Measurements from ENCODE around the gene MYO15B. TPM values are rescaled to one million over a fixed set of nuclear protein-coding genes. Genes with fewer than 3 reads are reported as not detected.

The MYO15B gene
- total and polyA plus RNA-seq, 2 of the 4 experiments (the other 2 are of a cell fraction) = 0.18 to 0.65 TPM

GRCh38 chr17:75617675-75618074, 30.1 kb downstream of the MYO15B start:
- Histone ChIP-seq H3K4ac (ENCODE audit: low read depth, low read length) (no peak overlapping the region), H2BK20ac (ENCODE audit: low read depth, low read length) (no peak overlapping the region), H3K56ac (ENCODE audit: extremely low read depth, insufficient read depth, low read length) (no peak overlapping the region), H2BK120ac (ENCODE audit: low read depth, low read length) (no peak overlapping the region), H3K9me1 (ENCODE audit: insufficient read depth, low read length) (no peaks in the 10 kb centered on the region), H2BK5ac (ENCODE audit: low read depth, low read length, poor library complexity, severe bottlenecking) (no peak overlapping the region), H3K23ac (ENCODE audit: low read depth, low read length) (no peak overlapping the region), H2BK15ac (ENCODE audit: low read depth, low read length) (no peak overlapping the region), H4K20me1 (ENCODE audit: insufficient read depth, low read length) (no peaks in the 10 kb centered on the region), H3K14ac (replicated peaks; ENCODE audit: low read depth, low read length) (no peak overlapping the region), H2AFZ (replicated peaks; ENCODE audit: low read length, poor library complexity) (no peak overlapping the region), H3K9me3 (ENCODE audit: control insufficient read depth, insufficient read depth, low read length) (no peaks in the 10 kb centered on the region), H4K5ac (ENCODE audit: low read depth, low read length) (no peak overlapping the region), H3K4me3 (ENCODE audit: insufficient read depth, low read depth, low read length) (no peak overlapping the region), H3K18ac (ENCODE audit: low read depth, low read length) (no peak overlapping the region), H3K9ac (ENCODE audit: low read depth, low read length) (no peak overlapping the region), H4K91ac (ENCODE audit: insufficient read depth, low read depth, low read length) (no peak overlapping the region), H2AK5ac (ENCODE audit: low read depth, low read length) (no peak overlapping the region), H3K4me1 (ENCODE audit: control insufficient read depth, insufficient read depth, low read length) (peaks cover 5% of the 10 kb centered on the region; the same call in 1 of the 2 replicates), H2AK9ac (replicated peaks; ENCODE audit: low read depth, low read length, poor library complexity) (no peak overlapping the region), H3K27ac (ENCODE audit: insufficient read depth, low read length) (no peak overlapping the region), H3K36me3 (ENCODE audit: control insufficient read depth, insufficient read depth, low read length) (no peaks in the 10 kb centered on the region), H3K79me1 (ENCODE audit: low read depth in 1 of 2, low read length in 2 of 2) (no peaks in the 10 kb centered on the region), H3K27me3 (ENCODE audit: control insufficient read depth, insufficient read depth, low read length) (peaks cover 14% of the 10 kb centered on the region; the same call in 1 of the 2 replicates), H3K4me2 (ENCODE audit: low read depth, low read length) (no peak overlapping the region), H4K8ac (ENCODE audit: low read depth in 2 of 2, low read length in 2 of 2) (no peak overlapping the region)
- in situ Hi-C loops (cut with MboI; ENCODE audit: low sequenced_read_pairs) = no loop called here
- ChIA-PET POLR2A (ENCODE audit: unreplicated experiment) (no interaction called here), CTCF (no interaction called here)
- DNase-seq (no peak), ATAC-seq (ENCODE audit: low read depth) (no peak)
- intact Hi-C loops (cut with micrococcal nuclease) = no loop called here
- dilution Hi-C loops (cut with HindIII; ENCODE audit: low sequenced_read_pairs, unreplicated experiment) = no loop called here
- no peak for TF ChIP-seq ELK1 (IDR thresholded peaks at IDR 0.05; ENCODE audit: borderline replicate concordance, low read depth, low read length)
- TF ChIP-seq CEBPB (IDR thresholded peaks at IDR 0.05; ENCODE audit: low read depth, low read length) = no peak
- no peak for TF ChIP-seq RAD21 (IDR thresholded peaks at IDR 0.05; ENCODE audit: low read length)
- no peak for TF ChIP-seq BHLHE40 (IDR thresholded peaks at IDR 0.05; ENCODE audit: low read depth, low read length)
- no peak for TF ChIP-seq FOS (IDR thresholded peaks at IDR 0.05; ENCODE audit: low read depth, low read length)
- TF ChIP-seq MAZ (IDR thresholded peaks at IDR 0.05; ENCODE audit: borderline replicate concordance, low read depth, low read length) = no peak
- no TSS peak for BruUV-seq (replicated peaks)
- no CpG with 5 or more reads among the region's 11 CpGs for WGBS, 2 experiments (ENCODE audit: extremely low coverage in 2 of 2, insufficient read length in 1 of 2)

All from IMR-90 (cell line).